Stimulated activated naive B cell treated with anti-CD40 and anti-IgM and Interleukin-4, amounts not matched to agents 10 μg/mL and 1 μg/mL and 100 μg/mL, for 72 hours (primary cell): Measurements from ENCODE around the gene MVB12B.

Experiments
- ATAC-seq, 2 donors: fragments of 150-1000 bp; cut with Tn5 transposase; replicated peaks; 2 replicates each; pipeline ENCODE4 v1.10.0; 2021; ENCODE audit warnings: moderate library complexity in 1 of 2
- DNase-seq: peaks from one replicate; pipeline ENCODE4 v3.0.0; 2021
- H3K27ac Mint-ChIP-seq: one replicate; pipeline ENCODE4 v1.8.0; 2022; ENCODE audit warnings: mild to moderate bottlenecking, mixed read lengths
- H3K27me3 Mint-ChIP-seq, 2 donors: one replicate each; pipeline ENCODE4 v1.8.0; 2022; ENCODE audit warnings: mixed read lengths in 2 of 2
- H3K36me3 Mint-ChIP-seq, 2 donors: one replicate each; pipeline ENCODE4 v1.8.0; 2022; ENCODE audit warnings: mixed read lengths in 2 of 2, mild to moderate bottlenecking in 1 of 2
- H3K4me1 Mint-ChIP-seq, 2 donors: one replicate each; pipeline ENCODE4 v1.8.0; 2022; ENCODE audit warnings: mixed read lengths in 2 of 2, mild to moderate bottlenecking in 1 of 2
- H3K4me3 Mint-ChIP-seq, 2 donors: one replicate each; pipeline ENCODE4 v1.8.0; 2022; ENCODE audit warnings: mild to moderate bottlenecking in 2 of 2, mixed read lengths in 2 of 2, moderate library complexity in 1 of 2
- H3K9me3 Mint-ChIP-seq, 2 donors: one replicate each; pipeline ENCODE4 v1.8.0; 2022; ENCODE audit warnings: mixed read lengths in 2 of 2, mild to moderate bottlenecking in 1 of 2

MVB12B gene

DNA sequence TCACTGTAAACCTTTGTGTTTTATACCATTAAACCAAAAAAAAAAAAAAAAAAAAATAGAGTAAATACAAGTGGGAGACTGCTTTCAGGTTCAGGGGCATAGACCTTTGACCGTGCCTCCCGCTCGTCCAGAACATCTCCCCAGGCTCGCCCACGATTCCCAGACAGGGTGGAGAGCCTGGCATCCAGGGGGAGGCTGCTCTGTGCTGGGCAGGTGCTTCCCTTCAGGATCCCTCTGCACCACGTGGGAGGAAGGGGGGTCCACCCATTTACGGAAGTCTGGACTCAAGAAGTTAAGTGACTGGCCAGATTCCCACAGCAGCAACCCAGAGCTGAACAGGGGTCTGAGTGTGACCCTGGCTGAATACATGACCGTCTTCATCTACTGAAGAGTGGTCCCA, 161.7 kb downstream of the MVB12B start:
- Mint-ChIP-seq H3K27ac (no peak overlapping the region), H3K4me3 (no peak overlapping the region), H3K4me1 (peaks cover 2 to 9% of the 10 kb centered on the region in 2 donors), H3K36me3 (peaks cover 0 to 5% of the 10 kb centered on the region in 2 donors), H3K9me3 (no peaks in the 10 kb centered on the region), H3K27me3 (no peaks in the 10 kb centered on the region)
- ATAC-seq: no peak
- DNase-seq: no peak

GRCh38 chr9:126488881-126489404, 162.3 kb downstream of the MVB12B start:
- no peaks in the 10 kb centered on the region for H3K27me3 Mint-ChIP-seq
- H3K27ac Mint-ChIP-seq: no peak overlapping the region
- H3K9me3 Mint-ChIP-seq: no peaks in the 10 kb centered on the region
- H3K4me3 Mint-ChIP-seq: no peak overlapping the region
- peaks cover 0 to 4% of the 10 kb centered on the region in 2 donors for H3K4me1 Mint-ChIP-seq
- ATAC-seq: no peak
- no peak for DNase-seq
- H3K36me3 Mint-ChIP-seq: peaks cover 0 to under 1% of the 10 kb centered on the region in 2 donors

- Mint-ChIP-seq H3K9me3 (no peaks in the 10 kb centered on the region), H3K27me3 (no peaks in the 10 kb centered on the region), H3K27ac (no peak overlapping the region), H3K4me3 (no peak overlapping the region), H3K4me1 (peaks cover 0 to 5% of the 10 kb centered on the region in 2 donors), H3K36me3 (no peaks in the 10 kb centered on the region)
- DNase-seq (no peak), ATAC-seq (no peak)
Observed at GRCh38 chr9:126489581-126490213, 163.1 kb downstream of the MVB12B start.

DNA sequence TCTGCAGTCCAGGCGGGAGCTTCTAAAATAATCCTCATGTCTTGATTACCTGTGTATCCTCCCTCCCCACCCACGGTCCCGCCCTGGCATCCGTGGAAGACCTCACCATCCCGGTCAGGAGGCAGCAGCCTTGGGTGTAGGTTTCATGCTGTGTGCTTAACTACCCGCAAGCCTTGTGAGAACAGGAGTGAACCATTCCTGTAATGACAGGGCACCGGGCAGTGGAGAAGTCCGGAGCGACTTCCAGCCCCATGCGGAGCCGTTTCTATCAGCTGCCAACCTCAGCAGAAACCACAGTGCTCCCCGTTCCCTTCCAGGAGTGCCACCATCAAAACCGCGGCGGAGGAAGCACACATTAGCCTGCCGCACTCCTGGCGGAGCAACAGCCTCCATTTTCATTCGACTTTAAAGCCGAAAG, 163.6 kb downstream of the MVB12B start:
- Mint-ChIP-seq H3K27ac (no peak overlapping the region), H3K36me3 (no peaks in the 10 kb centered on the region), H3K4me3 (peak overlapping the region in 1 of 2 donors; percentile 11), H3K27me3 (no peaks in the 10 kb centered on the region), H3K4me1 (peaks cover 0 to 5% of the 10 kb centered on the region in 2 donors), H3K9me3 (no peaks in the 10 kb centered on the region)
- DNase-seq (no peak), ATAC-seq (peak; percentile 51 to 61)

DNA sequence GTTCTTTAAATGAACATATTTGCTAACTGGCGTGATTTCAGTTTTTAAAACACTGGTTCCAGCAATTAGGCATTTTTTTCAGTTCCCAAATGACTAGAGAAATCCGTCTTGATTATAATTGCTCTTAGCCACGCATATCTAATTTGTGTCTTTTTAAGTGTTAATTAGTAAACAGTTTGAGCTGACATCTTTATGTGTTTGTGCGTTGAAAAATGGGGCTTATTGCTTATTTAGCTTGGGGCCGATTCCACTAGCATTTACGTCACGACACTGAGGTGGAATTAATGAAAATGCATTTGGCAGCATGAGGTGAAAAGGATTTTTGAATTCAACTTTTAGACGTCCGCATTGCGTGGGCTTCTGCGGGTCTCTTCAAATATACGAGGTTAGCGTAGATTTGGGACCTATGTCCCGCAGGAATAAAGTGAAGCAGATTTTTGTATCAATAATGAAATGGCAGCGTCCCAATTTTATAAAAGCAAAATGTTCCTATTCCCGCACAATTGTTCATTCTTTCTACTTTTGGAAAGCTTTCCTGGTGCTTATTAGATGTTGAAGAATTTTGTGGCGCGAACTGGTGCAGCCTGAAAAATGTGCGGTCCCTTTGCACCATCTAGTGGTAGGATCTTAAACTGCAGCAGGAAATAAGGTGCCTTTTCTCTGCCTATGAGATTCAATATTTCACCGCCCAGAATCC, 164.4 kb downstream of the MVB12B start:
- H3K4me3 Mint-ChIP-seq: no peak overlapping the region
- DNase-seq (no peak), ATAC-seq (peak; percentile 60 to 63)
- no peak overlapping the region for H3K27ac Mint-ChIP-seq
- no peaks in the 10 kb centered on the region for H3K27me3 Mint-ChIP-seq
- H3K4me1 Mint-ChIP-seq: peaks cover 0 to 5% of the 10 kb centered on the region in 2 donors
- H3K36me3 Mint-ChIP-seq: no peaks in the 10 kb centered on the region
- H3K9me3 Mint-ChIP-seq: no peaks in the 10 kb centered on the region

DNA sequence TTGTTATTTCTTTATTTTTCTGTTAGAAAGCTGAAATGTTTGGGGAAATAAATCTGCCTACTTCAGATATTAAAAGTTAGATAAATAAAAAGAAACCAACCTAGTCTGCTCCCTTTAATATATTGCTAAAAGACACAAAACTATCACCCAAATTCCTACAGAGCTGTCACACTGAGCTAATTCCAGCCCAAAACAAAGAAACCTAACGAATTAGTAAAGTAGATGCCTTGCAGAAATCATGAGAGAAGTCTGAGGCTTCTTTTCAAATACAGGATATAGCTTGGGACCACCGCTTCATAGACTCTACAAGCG, 164.9 kb downstream of the MVB12B start:
- H3K9me3 Mint-ChIP-seq: no peaks in the 10 kb centered on the region
- H3K36me3 Mint-ChIP-seq: no peaks in the 10 kb centered on the region
- H3K4me1 Mint-ChIP-seq: peaks cover 0 to 5% of the 10 kb centered on the region in 2 donors
- H3K27ac Mint-ChIP-seq: no peak overlapping the region
- no peak for DNase-seq
- ATAC-seq: no peak
- H3K27me3 Mint-ChIP-seq: peaks cover under 1 to 2% of the 10 kb centered on the region in 2 donors
- no peak overlapping the region for H3K4me3 Mint-ChIP-seq

DNA sequence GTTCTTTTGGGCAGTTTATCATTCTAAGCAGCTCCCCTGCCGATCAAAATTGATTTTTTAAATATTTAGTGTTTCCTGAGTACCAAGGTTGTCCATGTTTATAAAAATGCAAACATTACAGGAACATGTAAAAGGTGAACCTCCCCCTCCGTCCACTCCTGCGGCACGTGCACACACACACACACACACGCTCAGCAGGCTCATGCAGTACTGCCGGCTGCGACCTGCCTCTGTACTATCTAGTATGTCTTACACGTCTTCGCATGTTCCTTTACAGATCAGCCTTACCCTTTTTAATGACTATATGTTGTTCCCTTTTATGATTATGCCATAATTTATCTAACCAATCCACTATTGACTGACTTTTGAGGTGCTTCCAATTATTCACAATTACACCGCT, 165.3 kb downstream of the MVB12B start:
- no peak for DNase-seq

GRCh38 chr9:126494264-126494663, 167.6 kb downstream of the MVB12B start:
- peaks cover 0 to 16% of the 10 kb centered on the region in 2 donors for H3K4me1 Mint-ChIP-seq
- H3K9me3 Mint-ChIP-seq: no peaks in the 10 kb centered on the region
- peaks cover 7 to 23% of the 10 kb centered on the region in 2 donors for H3K27me3 Mint-ChIP-seq
- H3K36me3 Mint-ChIP-seq: no peaks in the 10 kb centered on the region
- ATAC-seq: peak in 1 of 2 donors; percentile 22
- H3K4me3 Mint-ChIP-seq: no peak overlapping the region
- no peak overlapping the region for H3K27ac Mint-ChIP-seq
- DNase-seq: no peak

More for the DNA sequence above, 165.3 kb downstream of the MVB12B start:
- Mint-ChIP-seq H3K4me1 (peaks cover 0 to 5% of the 10 kb centered on the region in 2 donors), H3K27ac (no peak overlapping the region), H3K9me3 (no peaks in the 10 kb centered on the region), H3K27me3 (peaks cover 5 to 7% of the 10 kb centered on the region in 2 donors), H3K36me3 (no peaks in the 10 kb centered on the region), H3K4me3 (no peak overlapping the region)
- ATAC-seq: no peak

- Mint-ChIP-seq H3K27ac (no peak overlapping the region), H3K36me3 (no peaks in the 10 kb centered on the region), H3K27me3 (peaks cover 11 to 28% of the 10 kb centered on the region in 2 donors), H3K4me1 (peaks cover 2 to 20% of the 10 kb centered on the region in 2 donors), H3K9me3 (no peaks in the 10 kb centered on the region), H3K4me3 (no peak overlapping the region)
- ATAC-seq (no peak), DNase-seq (no peak)
Observed at GRCh38 chr9:126494746-126495145, 168.1 kb downstream of the MVB12B start.

GRCh38 chr9:126495411-126496180, 169.0 kb downstream of the MVB12B start:
- H3K27me3 Mint-ChIP-seq: peaks cover 19 to 37% of the 10 kb centered on the region in 2 donors
- H3K27ac Mint-ChIP-seq: no peak overlapping the region
- H3K9me3 Mint-ChIP-seq: no peaks in the 10 kb centered on the region
- no peaks in the 10 kb centered on the region for H3K36me3 Mint-ChIP-seq
- DNase-seq (no peak), ATAC-seq (no peak)
- H3K4me3 Mint-ChIP-seq: no peak overlapping the region
- peaks cover 7 to 29% of the 10 kb centered on the region in 2 donors for H3K4me1 Mint-ChIP-seq

DNA sequence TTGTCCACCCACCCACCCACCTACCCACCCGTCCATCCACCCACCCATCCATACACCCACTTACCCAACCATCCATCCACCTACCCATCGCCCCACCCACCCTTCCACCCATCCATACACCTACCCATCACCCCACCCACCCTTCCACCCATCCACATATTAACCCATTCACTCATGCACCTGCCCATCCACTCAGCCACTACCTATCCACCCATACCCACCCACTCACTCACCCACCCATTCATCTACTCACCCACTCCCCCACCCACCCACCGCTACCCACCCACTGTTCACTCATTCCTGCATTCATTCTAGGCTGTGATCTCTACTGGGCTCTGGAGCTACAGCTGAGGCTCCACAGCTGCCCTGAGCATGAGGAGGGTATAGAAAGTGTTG, 169.6 kb downstream of the MVB12B start:
- Mint-ChIP-seq H3K4me1 (peaks cover 13 to 35% of the 10 kb centered on the region in 2 donors), H3K27ac (no peak overlapping the region), H3K4me3 (no peak overlapping the region), H3K9me3 (no peaks in the 10 kb centered on the region), H3K36me3 (no peaks in the 10 kb centered on the region), H3K27me3 (peaks cover 24 to 42% of the 10 kb centered on the region in 2 donors)
- DNase-seq: no peak
- no peak for ATAC-seq

DNA sequence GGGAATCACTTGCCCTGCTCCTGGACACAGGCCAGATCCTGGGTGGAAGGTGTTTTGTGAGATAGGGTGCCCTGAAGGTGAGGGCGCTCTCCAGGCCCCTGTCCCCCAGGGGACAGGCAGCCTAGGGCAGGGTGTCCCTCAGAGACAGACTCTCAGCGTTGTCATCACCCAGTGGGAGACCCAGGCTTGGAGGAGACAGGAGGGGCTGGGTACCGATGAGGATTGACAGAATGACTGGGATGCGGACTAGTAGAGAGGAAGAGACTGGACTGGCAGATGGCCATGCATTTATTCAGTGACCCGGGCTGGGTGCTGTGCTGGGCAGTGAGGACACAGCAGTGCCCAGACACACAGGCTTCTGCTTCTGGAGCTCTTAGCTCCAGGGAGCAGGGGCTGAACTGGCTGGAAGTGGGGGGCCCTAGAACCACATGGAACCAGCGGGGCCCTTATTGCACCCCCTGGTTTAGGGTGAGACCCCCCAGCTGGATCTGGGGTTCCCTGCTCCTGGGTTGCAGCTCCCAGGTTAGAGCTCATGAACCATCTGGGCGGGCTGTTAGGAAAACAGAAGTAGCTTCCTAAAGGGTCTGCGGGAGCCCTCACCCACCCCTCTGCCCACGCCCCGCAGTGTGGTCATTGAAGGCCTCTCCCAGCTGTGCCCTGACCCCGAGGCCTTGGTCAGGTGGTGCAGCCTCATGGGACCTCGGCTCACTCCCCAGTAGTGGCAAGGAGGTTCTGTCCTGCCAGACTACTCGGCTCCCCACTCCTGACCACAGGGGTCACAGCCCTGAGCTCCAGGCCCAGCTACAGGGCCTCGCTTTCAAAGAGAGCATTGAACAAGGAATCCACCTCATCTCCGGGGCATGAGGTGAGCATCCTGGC, 170.4 kb downstream of the MVB12B start:
- Mint-ChIP-seq H3K36me3 (no peaks in the 10 kb centered on the region), H3K27ac (no peak overlapping the region), H3K27me3 (peaks cover 24 to 42% of the 10 kb centered on the region in 2 donors), H3K4me3 (no peak overlapping the region), H3K9me3 (no peaks in the 10 kb centered on the region), H3K4me1 (peaks cover 13 to 35% of the 10 kb centered on the region in 2 donors)
- DNase-seq (no peak), ATAC-seq (no peak)

DNA sequence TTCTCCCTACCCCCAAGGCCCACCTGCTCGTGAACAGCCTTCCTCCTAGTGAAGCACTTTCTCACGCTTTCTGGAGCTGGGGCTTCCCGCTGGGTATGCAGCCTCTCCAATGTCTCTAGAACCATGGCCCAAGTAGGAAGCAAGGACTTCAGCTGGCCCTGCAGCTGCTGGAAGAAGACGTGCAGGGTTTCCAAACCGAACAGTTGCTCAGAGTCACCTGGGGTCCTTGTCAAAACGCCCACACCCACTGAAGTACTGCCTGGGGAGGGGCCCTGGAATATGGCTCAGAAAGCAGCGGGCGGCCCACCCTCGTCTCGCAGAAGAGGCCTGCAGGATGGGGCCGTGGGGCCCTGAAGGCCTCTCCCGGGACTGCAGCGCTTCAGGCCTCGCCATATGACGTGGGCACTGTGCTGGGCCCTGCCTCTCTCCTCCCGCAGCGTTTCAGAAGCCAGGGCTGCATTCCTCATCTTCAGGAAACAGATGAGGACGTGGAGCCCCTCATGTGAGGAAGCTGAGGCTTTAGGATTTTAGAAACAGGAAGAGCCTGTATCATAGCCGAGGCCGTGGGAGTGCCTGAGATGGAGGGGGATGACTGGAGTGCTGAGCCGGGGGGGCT, 171.1 kb downstream of the MVB12B start:
- ATAC-seq (no peak), DNase-seq (no peak)
- H3K27me3 Mint-ChIP-seq: peaks cover 24 to 42% of the 10 kb centered on the region in 2 donors
- no peaks in the 10 kb centered on the region for H3K9me3 Mint-ChIP-seq
- H3K36me3 Mint-ChIP-seq: no peaks in the 10 kb centered on the region
- peaks cover 13 to 35% of the 10 kb centered on the region in 2 donors for H3K4me1 Mint-ChIP-seq
- H3K27ac Mint-ChIP-seq: no peak overlapping the region
- no peak overlapping the region for H3K4me3 Mint-ChIP-seq
